Measurements from ENCODE around the gene SERPINA5.

SERPINA5 gene

GRCh38 chr14:94550041-94550440, 31.2 kb upstream of the SERPINA5 start:
- FAIRE-seq: no peak

DNA sequence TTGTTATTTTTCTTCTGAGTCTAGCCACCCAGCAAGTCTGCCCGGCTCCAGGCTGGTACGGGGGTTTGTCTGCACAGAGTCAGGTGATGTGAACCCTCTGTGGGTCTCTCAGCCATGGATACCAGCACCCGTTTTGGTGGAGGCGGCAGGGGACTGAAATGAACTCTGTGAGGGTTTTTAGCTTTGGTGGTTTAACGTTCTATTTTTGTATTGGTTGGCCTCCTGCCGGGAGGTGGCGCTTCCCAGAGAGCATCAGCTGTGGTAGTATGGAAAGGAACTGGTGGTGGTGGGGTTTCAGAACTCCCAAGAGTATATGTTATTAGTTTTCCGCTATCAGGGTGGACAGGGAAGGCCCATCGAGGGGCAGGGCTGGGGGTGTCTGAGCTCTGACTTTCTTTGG, 25.2 kb upstream of the SERPINA5 start:
- FAIRE-seq: no peak

DNA sequence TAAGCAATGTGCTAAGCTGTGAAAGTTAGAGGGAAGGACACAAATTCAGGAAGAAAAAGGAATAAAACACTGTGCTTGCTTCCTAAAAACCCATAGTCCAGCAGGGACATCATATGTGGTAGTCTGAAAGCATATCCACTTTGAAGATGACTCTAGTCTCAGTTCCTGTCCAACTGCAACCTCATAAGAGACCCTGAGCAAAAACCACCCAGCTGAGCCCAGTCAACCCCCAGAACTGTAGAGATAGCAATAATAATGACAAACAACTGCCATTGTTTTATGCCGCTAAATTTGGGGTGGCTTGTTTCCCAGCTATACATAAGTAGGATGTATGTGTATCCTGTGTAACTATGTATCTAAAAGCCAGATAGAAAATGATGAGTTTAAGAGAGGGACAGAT, 23.9 kb upstream of the SERPINA5 start:
- FAIRE-seq: no peak

- no peak for FAIRE-seq
These were observed 22.4 kb upstream of the SERPINA5 start for GRCh38 chr14:94558842-94559241.

DNA sequence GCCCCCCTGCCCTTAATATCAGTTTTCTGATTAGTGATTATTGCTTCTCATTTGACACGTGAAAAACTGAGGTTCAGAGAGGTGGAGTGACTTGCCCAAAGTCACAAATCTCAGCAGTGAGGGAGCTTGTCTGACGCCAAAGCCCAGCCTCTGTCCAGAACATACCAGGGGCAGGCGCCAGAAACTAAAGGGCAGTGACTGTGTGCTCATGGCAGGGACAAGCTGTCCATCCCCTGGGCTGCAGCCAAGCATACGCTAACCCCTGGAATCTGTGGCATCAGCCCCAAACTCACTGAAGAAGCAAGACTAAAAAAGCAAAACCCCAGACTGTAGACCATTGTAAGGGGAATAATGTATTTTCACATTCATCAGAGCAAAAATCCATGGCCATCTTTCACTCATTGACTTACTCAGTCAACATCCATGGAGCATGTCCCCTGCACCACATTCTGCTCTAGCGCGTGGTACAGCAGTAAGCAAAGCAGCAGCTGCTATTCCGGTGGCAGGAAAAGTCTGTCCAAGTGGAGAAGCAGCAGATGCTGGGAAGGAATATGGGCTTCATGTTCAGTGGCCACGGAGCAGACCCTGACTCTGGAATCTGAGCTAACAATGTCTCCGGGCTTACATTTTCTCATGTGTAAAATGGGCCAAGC, 21.5 kb upstream of the SERPINA5 start:
- FAIRE-seq: no peak

DNA sequence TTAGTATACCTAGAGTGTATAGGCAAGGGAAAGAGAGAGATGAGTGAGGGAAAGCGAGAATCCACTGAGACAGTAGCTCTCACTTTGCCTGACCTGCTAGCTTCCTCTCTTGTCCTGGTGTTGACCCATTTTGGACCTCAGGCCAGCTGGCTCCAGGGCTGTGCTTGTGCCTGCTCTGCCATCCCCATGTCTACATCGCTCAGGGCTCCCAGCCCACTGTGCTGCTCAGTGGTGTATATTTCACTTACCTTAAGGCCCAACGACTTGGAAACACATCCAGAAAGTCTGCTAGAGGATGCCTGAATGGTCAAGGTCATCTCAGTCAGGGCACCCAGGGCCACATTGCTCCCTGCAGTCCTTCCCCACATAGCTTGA, 20.9 kb upstream of the SERPINA5 start:
- no peak for FAIRE-seq

GRCh38 chr14:94560751-94561655, 20.2 kb upstream of the SERPINA5 start, which contains the start of gene SERPINA4:
SERPINA4 (plus strand) TSS chr14:94561442; CDS start chr14:94563483, 2,041 bp downstream.
- FAIRE-seq: no peak

DNA sequence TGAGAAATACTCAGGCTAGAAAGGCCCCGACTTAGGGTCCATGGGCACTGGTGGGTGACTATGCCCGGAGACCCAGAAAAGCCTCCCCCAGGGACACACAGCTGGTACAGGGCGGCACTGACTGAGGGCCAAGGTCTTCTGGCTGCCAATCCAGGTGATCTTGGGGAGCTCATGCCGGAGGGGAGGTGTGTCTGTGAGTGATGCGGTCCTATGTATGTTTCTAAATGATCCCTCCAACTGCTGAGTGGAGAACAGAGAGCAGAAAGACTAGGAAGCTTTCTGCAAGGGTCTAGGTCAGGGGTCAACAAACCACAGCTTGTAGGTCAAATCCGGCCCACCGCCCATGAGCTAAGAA, 19.6 kb upstream of the SERPINA5 start:
- no peak for FAIRE-seq

GRCh38 chr14:94562022-94562421, 19.2 kb upstream of the SERPINA5 start:
- no peak for FAIRE-seq

DNA sequence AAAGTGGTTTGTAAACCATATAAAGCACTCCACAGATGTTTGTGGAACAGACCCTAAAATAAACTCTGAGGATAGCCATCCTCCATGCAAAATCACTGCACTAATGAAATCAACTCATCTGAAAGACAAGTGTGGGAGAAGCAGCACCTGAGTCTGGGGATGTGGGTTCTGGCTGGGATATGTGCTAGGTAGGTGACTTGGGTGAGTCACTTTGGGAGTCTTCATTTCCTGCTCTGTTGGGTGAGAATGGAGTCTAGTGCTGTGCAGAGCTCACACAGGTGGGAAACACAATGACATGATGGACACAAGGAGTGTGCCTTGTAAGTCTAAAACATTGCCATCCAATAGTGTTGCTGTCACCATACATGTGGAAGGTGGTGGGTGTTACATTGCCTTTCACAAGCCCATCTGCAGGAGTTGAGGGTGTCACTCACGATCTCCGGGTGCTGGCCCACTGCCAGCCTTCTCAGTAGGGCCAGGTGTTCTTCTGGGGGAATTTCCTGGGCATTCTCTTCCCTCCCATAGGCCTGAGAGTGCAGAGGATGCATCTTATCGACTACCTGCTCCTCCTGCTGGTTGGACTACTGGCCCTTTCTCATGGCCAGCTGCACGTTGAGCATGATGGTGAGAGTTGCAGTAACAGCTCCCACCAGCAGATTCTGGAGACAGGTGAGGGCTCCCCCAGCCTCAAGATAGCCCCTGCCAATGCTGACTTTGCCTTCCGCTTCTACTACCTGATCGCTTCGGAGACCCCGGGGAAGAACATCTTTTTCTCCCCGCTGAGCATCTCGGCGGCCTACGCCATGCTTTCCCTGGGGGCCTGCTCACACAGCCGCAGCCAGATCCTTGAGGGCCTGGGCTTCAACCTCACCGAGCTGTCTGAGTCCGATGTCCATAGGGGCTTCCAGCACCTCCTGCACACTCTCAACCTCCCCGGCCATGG, 18.0 kb upstream of the SERPINA5 start:
- no peak for FAIRE-seq

DNA sequence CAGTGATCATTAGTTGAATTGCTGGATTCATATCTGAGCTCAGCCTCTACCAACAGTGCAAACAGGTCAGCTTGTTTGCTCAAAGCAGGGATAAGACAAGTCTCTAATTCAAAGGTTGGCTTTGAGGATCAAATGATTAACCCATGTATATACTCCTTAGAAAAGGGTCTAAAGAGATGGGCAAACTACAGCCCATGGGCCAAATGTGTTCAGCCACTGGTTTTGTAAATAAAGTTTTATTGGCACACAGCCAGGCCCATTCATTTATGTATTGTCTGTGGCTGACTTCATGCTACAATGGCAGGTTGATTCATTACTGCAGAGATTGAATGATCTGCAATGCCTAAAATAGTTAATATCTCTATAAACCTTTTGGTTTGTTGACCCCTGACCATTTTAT, 16.8 kb upstream of the SERPINA5 start:
- no peak for FAIRE-seq

GRCh38 chr14:94568186-94568585, 13.0 kb upstream of the SERPINA5 start:
- no peak for FAIRE-seq

DNA sequence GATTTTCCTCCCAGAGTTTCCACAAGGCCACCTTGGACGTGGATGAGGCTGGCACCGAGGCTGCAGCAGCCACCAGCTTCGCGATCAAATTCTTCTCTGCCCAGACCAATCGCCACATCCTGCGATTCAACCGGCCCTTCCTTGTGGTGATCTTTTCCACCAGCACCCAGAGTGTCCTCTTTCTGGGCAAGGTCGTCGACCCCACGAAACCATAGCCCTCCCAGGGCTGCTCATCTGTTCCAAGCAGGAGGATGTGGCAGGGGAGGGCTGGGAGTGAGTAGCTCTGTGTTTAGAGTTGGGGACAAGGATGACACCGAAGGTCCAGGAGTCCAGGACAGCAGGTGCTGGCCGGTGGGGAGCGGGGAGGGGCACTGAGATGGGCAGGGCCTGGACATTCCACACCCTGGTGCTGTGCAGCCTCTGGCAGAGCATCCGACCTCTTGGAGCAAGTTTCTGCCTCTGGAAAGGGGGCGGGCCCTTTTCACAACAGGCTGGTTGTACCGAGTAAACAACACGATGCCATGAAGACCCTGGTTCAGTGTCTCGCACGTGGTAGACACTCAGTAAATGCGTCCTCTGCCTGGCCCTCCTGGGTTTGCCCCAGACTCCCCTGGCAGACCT, 11.7 kb upstream of the SERPINA5 start:
- FAIRE-seq: no peak

- FAIRE-seq: no peak
These were observed 11.2 kb upstream of the SERPINA5 start for GRCh38 chr14:94570002-94570400.

- FAIRE-seq: no peak
These were observed 10.8 kb upstream of the SERPINA5 start for GRCh38 chr14:94570440-94570839.

DNA sequence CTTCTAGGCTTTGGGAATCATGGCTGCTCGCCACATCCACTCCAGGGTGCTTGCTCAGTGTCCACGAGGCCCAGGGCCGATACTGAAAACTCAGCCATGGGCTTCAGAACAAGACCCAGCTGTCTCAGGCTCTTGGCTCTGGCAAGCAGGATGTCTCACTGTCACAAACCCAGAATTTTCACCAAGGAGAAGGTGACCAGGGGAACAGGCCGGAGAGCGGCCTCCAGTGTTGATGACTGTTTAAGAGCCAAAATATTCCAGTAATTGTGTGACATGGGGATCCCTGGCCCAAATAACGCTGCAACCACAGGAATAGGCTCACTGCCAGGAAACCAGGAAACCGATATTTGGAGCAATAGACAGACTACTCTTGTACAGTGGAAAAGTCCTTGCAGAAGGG, 9.8 kb upstream of the SERPINA5 start:
- no peak for FAIRE-seq

GRCh38 chr14:94571950-94572349, 9.3 kb upstream of the SERPINA5 start:
- FAIRE-seq: no peak

DNA sequence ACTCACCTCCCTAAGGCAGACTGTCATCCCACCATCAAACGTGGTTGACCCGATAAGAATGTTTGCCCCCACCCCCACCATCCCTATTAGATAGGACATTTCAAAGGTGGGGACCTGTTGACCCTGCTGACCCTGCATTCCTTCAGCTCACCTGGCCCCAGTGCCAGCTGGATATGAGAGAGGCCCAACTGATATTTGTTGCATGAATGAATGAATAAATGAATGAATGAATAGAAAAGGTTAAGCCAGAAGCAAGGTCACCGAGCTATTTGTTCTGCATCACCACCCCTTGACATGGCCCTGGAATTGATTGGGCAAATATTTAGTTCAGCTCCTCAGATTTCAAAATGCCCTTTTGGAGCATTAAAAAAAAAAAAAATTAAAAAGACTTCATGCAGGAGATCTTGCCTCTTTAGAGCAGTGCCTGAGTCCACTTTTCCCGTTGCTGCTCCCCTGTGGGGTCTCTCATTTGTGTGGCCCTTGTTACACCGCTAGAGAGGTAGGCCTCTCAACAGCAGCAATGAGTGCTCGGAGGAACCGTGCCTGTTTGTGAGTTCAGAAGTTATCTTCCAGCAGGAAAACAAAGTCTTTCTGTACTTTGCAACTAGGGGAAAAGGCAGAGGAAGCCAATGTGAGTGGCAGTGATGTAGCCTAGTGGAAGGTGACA, 8.5 kb upstream of the SERPINA5 start:
- no peak for FAIRE-seq

DNA sequence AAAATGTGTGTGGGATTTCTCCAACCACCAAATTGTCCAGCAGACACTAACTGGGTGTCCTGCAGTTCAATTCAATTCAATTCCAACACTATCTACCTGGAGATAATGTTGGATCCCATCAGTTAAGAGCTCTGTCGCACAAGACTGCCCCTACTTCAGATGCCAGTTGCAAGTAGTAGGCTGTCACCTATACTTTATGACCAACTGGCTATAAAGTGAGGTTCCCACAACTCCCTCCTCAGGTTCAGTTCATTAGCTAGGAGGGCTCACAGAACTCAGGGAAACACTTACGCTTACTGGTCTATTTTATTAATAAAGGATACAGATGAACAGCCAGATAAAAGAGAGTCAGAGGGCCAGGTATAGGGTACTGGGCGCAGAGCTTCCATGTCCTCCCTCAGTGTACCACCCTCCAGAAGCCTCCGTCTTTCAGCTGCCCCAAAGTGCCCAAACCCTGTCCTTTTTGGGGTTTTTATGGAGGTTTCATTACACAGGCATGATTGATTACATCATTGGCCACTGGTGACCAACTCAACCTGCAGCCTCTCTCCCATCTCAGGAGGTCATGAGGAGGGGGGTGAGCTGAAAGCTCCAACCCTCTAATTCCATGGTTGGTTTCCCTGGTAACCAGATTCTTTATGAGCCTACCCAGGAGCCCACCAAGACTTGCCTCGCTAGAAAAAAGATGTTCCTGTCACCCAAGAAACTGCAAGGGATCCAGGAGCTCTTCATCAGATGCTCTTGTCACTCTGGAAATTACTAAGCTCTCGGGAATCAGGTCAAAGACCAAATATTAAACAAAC, 7.5 kb upstream of the SERPINA5 start:
- no peak for FAIRE-seq

GRCh38 chr14:94574336-94574735, 6.9 kb upstream of the SERPINA5 start:
- FAIRE-seq: no peak

All from islet of Langerhans (tissue), 1 donor.